NCI-H2171 treated with DMSO at 0.1 percent for 48 hours (cell line): ENCODE results near the gene KCNIP4.

Experiments
- DNase-seq: peaks from one replicate; lab custom pipeline; 2025; lab: John Stamatoyannopoulos, UW

Gene KCNIP4

DNA sequence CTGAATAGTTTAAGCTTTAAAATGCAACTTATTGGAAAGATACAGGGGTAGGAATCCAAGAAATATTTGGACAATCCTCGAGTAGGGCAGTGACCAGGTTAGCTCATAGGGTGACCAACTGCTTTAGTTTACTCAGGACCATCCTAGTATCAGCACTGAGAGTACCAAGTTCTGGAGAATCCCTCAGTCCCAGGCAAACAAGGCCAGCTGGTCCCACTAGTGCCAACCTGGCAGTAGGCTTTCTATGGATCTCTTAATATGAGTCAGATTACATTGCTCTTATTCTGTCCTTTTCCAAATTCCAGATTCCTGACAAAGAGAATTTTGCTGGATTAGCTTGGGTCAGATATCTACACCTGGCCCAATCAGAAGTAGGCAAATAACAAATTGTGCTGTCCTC, 493.7 kb downstream of the KCNIP4 start:
- DNase-seq, result no peak

- DNase-seq, result no peak
Observed at GRCh38 chr4:21454201-21454600, 494.4 kb downstream of the KCNIP4 start.

GRCh38 chr4:21452931-21453330, 495.6 kb downstream of the KCNIP4 start:
- no peak for DNase-seq

- DNase-seq, result peak; percentile 4
Observed at GRCh38 chr4:21451032-21451431, 497.5 kb downstream of the KCNIP4 start.

DNA sequence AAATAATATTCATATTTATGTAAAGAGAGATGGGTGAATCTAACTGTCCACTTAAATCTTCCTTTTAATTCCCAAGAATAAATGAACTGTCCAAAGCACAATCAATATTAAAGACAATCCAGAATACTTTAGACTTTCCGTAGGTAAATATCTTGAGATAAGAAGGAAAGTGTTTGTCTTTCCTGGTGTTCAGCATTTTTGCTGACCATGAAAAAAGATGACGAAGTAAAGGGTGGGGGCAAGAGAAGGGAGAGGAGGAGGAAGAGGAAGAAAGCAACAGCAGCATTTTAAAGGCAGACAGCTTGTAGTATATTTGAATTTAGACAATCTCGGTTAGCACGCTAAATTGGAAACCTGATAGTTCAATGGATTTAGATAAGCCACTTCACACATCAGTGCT, 498.2 kb downstream of the KCNIP4 start:
- no peak for DNase-seq

- DNase-seq, result no peak
Observed at GRCh38 chr4:21447301-21448054, 501.1 kb downstream of the KCNIP4 start.

GRCh38 chr4:21420166-21420565, 528.4 kb downstream of the KCNIP4 start:
- no peak for DNase-seq

GRCh38 chr4:21415728-21416127, 532.8 kb downstream of the KCNIP4 start:
- DNase-seq, result no peak

GRCh38 chr4:21413807-21414370, 534.7 kb downstream of the KCNIP4 start:
- DNase-seq, result no peak

- DNase-seq, result no peak
Observed at GRCh38 chr4:21411086-21411485, 537.5 kb downstream of the KCNIP4 start.

DNA sequence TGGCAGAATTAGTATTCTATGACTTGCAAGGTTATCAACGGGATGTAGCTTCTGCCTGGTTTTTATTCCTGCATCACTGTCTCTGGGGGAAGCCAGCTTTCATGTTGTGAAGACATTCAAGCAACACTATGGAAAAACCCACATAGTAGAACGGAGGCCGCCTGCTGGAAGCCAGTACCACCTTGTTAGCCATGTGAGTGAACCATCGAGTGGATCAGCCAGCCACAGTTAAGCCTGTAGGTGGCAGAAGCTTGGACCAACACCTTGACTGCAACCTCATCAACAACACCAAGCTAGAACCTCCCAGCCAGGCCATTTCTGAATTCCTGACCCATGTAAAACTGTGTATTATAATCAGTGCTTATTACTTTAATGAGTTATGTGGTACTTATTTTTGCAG, 538.2 kb downstream of the KCNIP4 start:
- DNase-seq, result no peak

- no peak for DNase-seq
Observed at GRCh38 chr4:21387683-21388082, 560.9 kb downstream of the KCNIP4 start.

DNA sequence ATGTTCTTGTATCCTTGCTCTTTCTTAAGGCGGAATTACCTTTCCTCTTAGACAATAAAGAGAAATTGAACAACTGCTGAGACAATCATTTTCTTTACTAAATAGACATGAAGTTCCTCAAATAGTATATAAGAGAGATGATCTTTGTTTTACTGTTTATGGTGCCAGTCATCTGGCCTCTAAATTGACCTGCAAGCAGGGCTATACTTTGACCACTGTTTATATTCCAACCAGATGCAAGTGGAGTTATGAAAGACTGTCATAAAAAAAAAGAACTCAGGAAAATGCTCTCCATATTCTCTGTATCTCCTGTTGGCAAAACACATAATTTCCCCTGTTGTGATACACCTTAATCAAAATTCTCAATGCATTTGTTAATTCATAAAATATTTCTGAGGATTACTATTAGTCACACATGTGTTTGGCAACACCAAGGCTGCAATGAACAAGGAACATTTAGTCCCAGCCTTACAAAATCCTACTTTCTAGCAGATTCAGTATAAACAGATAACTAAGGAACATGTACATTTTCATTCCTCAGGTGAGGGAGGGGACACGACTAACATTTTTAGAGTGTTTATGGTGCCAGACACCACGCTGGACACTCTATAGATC, 562.3 kb downstream of the KCNIP4 start:
- DNase-seq, result no peak

GRCh38 chr4:21385706-21386105, 562.9 kb downstream of the KCNIP4 start:
- no peak for DNase-seq

DNA sequence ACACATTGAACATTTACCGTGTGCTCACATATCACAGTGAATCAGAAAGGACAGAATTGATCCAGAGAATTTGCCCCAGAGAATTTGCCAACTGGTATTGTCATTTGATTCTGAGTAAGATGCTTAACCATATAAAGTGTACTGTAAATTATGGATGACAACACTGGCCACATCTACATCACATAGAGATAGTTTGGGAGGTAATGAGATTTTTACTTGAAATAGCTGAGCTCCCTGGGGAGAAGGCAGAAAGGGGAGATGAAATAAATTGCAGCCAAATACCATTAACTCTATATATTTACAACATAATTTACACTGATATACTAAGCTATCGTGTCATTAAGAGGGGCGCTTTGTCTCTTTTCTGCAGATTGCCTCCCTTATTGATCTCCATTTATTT, 564.0 kb downstream of the KCNIP4 start:
- no peak for DNase-seq

DNA sequence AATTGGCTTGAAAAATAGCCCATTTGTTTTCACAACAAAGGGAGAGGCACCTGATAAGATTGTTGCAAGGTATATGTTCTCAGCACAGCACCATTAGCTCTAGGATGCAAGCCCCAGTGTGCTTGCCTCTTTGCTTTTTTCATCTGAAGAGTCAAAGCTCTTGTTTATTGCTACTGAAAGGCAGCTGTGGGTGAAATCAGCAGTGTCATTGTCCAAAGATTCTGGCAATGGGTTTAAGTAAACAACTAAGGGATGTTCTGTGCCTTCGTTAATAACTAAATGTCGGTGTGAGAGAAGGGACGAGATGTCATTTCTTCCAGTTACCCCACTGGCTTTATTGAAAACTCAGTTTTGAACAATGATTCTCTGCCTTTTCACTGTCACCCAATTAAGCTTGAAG, 567.7 kb downstream of the KCNIP4 start:
- DNase-seq, result no peak

- no peak for DNase-seq
Observed at GRCh38 chr4:21377046-21377445, 571.5 kb downstream of the KCNIP4 start.

DNA sequence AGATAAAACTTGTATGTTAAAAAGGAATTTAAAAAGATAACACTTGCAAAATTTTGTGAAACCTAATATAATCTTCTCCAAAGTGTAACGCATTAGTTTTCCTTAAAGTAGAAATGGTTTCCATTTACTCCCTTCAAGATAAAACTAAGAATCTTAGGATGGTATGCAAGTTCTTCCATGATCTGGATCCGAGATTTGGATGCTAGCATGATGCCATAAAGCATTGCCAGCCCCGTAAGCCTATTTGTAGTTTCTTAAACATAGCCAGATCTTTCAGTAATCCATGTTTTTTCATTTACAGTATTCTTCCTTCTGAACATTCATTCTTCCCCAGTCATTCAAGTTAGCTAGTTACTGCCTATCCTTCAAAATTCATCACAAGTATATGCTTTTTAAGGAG, 572.4 kb downstream of the KCNIP4 start:
- DNase-seq, result no peak

- no peak for DNase-seq
Observed at GRCh38 chr4:21374641-21375368, 573.8 kb downstream of the KCNIP4 start.

- DNase-seq, result no peak
Observed at GRCh38 chr4:21367567-21367966, 581.0 kb downstream of the KCNIP4 start.

DNA sequence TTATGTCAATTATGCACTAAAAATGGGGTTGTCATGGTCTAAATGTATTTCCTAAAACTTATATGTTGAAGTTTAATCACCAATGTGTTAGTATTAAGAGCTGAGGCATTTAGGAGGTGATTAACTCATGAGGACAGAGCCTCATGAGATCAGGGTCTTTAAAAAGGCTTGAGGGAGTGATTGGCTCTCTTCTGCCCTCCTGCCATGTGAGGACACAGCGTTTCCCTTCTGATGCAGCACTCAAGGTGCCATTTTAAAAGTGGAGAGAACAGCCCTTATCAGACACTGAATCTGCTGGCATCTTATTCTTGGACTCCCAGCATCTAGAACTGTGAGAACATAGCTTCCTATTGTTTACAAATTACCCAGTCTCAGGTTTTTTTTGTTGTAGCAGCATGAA, 581.7 kb downstream of the KCNIP4 start:
- DNase-seq, result no peak

DNA sequence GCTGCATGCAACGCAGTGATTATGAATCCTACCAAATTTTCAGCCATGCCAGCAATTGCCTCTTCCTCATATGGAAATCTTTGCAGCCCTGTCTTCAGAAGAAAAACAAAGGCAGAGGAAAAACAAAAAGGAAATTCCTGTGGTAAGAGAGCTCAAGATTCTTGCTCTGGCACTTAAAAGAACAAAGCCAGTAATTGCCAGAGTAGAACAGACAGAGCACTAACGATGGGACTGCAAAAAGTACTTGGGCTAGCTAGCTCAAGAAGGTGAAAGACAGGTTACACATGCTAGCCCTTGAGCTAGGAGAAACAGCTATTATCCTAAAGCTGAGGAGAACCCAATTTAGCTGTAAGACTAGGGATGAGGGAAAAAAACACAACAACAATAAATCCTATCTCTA, 582.3 kb downstream of the KCNIP4 start:
- DNase-seq, result no peak

- DNase-seq, result no peak
Observed at GRCh38 chr4:21363701-21364100, 584.9 kb downstream of the KCNIP4 start.
